GM18867 (cell line): ENCODE results near the gene SPATA12.

ENCODE experiments used
- ATAC-seq: cut with Tn5 transposase; IDR thresholded peaks from one replicate; pipeline ENCODE4 v1.9.1; 2021; ENCODE audit warnings: mild to moderate bottlenecking, moderate library complexity; ENCODE audit not compliant: unreplicated experiment

Gene SPATA12

DNA sequence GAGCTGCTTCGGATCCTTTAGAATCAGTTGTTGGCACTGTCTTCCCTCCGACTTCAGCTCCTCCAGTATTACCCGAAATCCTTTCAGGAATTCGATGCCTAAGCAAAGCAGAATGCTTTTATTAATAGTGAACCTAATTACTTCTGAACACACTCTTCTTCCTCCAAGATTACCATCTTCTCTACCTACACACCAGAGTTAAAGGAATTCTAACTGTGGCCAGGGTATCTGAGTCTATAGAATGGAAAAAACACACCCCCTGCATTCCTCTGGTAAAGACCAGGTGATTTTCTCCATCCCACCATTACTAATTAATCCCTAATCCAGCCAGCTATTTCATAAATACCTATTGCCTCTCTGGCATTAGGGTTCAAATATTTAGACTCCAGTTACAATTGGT, 49.8 kb downstream of the SPATA12 start:
- no peak for ATAC-seq

DNA sequence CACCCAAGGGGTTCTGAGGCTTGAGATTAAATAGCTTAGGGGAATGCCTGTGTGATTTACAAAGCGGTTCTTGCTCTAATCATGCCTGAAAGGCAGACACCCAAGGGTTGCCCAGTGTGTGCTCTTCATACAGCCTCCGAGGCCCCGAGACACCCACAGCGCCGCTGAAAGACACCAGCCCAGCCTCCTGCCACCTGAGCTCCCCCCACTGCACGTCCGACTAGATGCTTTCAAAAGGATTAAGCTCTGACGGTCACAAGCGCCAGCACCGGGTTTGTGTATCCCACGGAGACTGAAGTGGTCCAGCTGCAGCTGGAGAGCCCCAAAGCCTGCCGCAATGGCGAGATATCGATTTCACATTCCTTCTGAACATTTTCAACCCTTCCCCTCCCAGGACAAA, 50.3 kb downstream of the SPATA12 start:
- no peak for ATAC-seq

DNA sequence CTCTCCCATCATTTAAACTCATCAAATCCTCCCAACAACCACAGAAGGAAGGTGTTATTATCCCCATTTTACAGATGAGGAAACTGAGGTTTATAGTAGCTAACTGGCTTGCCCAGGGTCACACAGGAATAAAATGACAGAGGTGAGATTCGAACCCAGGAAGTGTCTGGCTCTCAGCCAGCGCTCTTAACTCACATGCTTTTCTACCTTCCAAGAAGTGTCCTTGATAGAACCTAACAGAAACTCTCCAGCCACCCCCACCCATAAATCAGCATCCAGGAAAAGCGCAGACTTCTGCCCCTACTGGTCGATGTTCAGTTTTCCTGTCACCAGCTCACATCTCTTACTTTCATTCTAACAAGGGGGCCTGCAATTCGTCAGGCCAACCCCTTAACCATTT, 51.7 kb downstream of the SPATA12 start:
- no peak for ATAC-seq

DNA sequence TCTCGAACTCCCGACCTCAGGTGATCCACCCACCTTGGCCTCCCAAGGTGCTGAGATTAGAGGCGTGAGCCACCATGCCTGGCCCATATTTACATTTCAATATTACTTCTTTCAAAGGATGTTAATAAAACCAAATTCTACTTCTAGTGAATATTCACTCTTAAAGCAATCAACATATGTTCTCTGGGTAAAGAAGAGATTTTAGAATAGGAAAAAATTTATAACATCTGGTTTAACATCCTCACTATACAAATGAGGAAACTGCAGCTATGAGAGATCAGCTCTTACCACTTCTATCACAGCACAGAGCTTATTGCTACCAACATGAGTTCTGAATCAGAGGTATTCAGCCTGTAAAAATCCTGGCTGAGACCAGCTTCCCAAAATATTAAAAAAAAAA, 56.0 kb downstream of the SPATA12 start:
- ATAC-seq = no peak

DNA sequence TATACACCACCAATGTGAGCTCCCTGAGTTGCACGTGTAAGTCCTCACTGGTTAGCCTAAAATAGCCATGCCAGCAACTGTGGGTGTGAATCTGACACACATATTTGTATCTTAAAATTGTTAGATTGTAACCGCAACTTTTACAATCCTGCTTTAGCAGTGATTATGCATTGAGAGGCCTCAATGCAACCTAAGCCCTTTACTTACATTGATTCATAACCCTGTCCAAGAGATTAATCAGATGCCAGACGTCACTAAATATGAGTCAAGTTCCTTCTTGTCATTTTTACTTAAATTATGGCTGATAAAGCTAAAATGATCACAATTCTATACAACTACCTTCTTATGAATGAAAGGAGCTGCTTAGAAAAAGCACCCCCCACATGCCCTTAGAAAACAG, 57.8 kb downstream of the SPATA12 start:
- no peak for ATAC-seq

DNA sequence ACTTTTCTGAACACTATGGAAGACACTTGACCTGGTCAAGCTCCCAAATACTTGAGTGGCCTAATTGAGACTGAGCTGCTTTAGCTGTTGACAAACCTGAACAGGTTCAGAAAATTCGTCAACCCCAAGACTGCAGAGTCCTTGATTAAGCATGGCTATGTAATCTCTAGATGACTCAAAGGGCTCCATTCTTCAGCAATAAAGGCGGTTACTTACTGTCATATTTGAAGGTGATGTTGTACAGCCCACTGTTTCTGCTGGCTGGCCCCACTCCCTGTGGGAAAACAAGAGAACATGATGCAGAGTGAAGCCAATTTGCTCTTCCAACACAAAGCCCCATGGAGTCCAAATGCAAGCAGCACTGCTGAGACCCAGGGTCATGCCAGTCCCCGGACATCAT, 59.6 kb downstream of the SPATA12 start:
- ATAC-seq = no peak

DNA sequence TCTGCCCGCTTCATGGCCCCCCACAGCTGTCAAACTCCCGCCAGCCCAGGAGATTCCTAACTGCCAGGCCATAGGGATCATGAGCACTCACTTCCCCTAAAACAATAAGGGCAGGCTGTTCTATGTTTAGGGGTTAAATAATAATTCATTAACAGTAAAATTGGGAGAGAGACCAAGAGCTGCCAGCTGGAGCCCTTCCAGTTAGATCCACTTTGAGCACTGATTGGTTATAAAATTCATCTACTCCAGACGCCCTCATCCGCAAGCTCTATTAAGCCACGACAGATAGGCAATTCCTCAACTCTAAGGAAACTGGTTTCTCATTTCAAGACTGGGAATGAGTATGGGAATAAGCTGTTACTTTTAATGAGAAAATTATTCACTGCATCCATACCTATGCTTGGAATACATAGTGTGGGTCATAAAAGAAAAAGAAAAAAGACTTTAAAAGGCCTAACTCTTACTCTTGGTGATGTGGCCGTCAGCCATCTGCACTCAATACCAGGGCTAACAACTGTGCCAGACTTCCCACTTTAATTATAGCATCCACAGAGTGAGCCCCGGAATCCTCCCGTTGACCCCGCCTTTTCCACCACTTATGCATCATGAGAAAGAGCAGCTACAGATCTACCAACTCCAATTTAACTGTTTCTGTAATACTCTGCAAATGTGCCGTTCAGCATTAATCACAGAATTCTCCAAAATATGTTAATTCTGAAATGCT, 60.1 kb downstream of the SPATA12 start:
- ATAC-seq = no peak
